RCC 7860 (cell line): ENCODE data around the gene SMIM36.
"Not testable (repeated sequence)": the region's sequence is repeated elsewhere in the genome, so short reads cannot be mapped to it uniquely, and the experiment has no call there.

Experiments used
- DNase-seq: peaks from one replicate; pipeline ENCODE4 v3.0.0-alpha.2; 2015; ENCODE audit warnings: low spot score
- FAIRE-seq: peaks from 2 replicates; lab custom pipeline; 2012; peaks lifted over from hg19 to GRCh38; lab: Jason Lieb, UNC

Gene SMIM36

GRCh38 chr17:55510986-55511721, at the start of gene SMIM36:
Gene SMIM36, minus strand, starts transcription at chr17:55511452.
- FAIRE-seq (no peak), DNase-seq (no peak)

GRCh38 chr17:55555772-55556171, 44.5 kb upstream of the SMIM36 start:
- FAIRE-seq = no peak

GRCh38 chr17:55549140-55549539, 37.9 kb upstream of the SMIM36 start:
- DNase-seq (no peak), FAIRE-seq (no peak)

More at GRCh38 chr17:55555772-55556171, 44.5 kb upstream of the SMIM36 start:
- no peak for DNase-seq

- DNase-seq (no peak), FAIRE-seq (no peak)
Observed at GRCh38 chr17:55546991-55547664, 35.9 kb upstream of the SMIM36 start.

GRCh38 chr17:55546481-55546880, 35.2 kb upstream of the SMIM36 start:
- no peak for FAIRE-seq
- DNase-seq = no peak

- DNase-seq = no peak
- FAIRE-seq = no peak
Observed at GRCh38 chr17:55545806-55546205, 34.6 kb upstream of the SMIM36 start.

- FAIRE-seq (no peak), DNase-seq (no peak)
Observed at GRCh38 chr17:55543709-55544108, 32.5 kb upstream of the SMIM36 start.

- DNase-seq (peak; percentile 62), FAIRE-seq (no peak)
Observed at GRCh38 chr17:55540414-55541091, 29.3 kb upstream of the SMIM36 start.

- no peak for DNase-seq
- FAIRE-seq = no peak
Observed at GRCh38 chr17:55536205-55536604, 25.0 kb upstream of the SMIM36 start.

GRCh38 chr17:55533608-55534007, 22.4 kb upstream of the SMIM36 start:
- no peak for FAIRE-seq

GRCh38 chr17:55532670-55533069, 21.4 kb upstream of the SMIM36 start:
- DNase-seq = no peak
- FAIRE-seq = no peak

More at GRCh38 chr17:55533608-55534007, 22.4 kb upstream of the SMIM36 start:
- no peak for DNase-seq

- DNase-seq = no peak
- no peak for FAIRE-seq
Observed at GRCh38 chr17:55531053-55531728, 19.9 kb upstream of the SMIM36 start.

GRCh38 chr17:55530064-55530463, 18.8 kb upstream of the SMIM36 start:
- no peak for DNase-seq
- no peak for FAIRE-seq

- DNase-seq (no peak), FAIRE-seq (no peak)
Observed at GRCh38 chr17:55527540-55528118, 16.4 kb upstream of the SMIM36 start.

- FAIRE-seq (no peak), DNase-seq (no peak)
Observed at GRCh38 chr17:55524440-55525220, 13.4 kb upstream of the SMIM36 start.

- DNase-seq, FAIRE-seq: not testable (repeated sequence)
Observed at GRCh38 chr17:55523032-55523431, 11.8 kb upstream of the SMIM36 start.

- FAIRE-seq (no peak), DNase-seq (no peak)
Observed at GRCh38 chr17:55521186-55521585, 9.9 kb upstream of the SMIM36 start.

GRCh38 chr17:55520402-55520801, 9.2 kb upstream of the SMIM36 start:
- DNase-seq (no peak), FAIRE-seq (no peak)

GRCh38 chr17:55518510-55518909, 7.3 kb upstream of the SMIM36 start:
- FAIRE-seq (no peak), DNase-seq (no peak)
